IMR-90 (cell line): Measurements from ENCODE around the gene RAB11FIP4. TPM values are rescaled to one million over a fixed set of nuclear protein-coding genes. Genes with fewer than 3 reads are reported as not detected.

Experiments
- ATAC-seq: fragments of 200-7000 bp; cut with Tn5 transposase; 2 replicates; pipeline ENCODE4 v1.9.1; 2020; ENCODE audit warnings: low read depth, mild to moderate bottlenecking, moderate library complexity
- BruUV-seq: library from RNA; stranded (reverse); fragments of 400-500 nt; replicated peaks from 2 replicates; lab custom pipeline; 2021; lab: Mats Ljungman, UMichigan
- CTCF ChIA-PET: fragments of 300-600 bp; formaldehyde crosslinking; extraction: SDS; loops from one replicate; lab custom pipeline; 2021; ENCODE audit warnings: antibody characterized with exemption; lab: Yijun Ruan, JAX
- POLR2A ChIA-PET: fragments of 300-600 bp; sonication (Branson Sonifier 250); formaldehyde crosslinking; loops from one replicate; lab custom pipeline; 2022; ENCODE audit warnings: antibody characterized with exemption; ENCODE audit not compliant: unreplicated experiment; lab: Charles Lee
- DNase-seq: peaks from one replicate; pipeline ENCODE4 v3.0.0; 2013
- H2AFZ ChIP-seq: replicated peaks from 2 replicates; pipeline ENCODE3; 2013; ENCODE audit warnings: low read length, mild to moderate bottlenecking; ENCODE audit not compliant: poor library complexity
- H2AK5ac ChIP-seq: 2 replicates; pipeline ENCODE4 v1.6.1; 2013; ENCODE audit warnings: low read depth, low read length, inconsistent platforms
- H2AK9ac ChIP-seq: replicated peaks from 2 replicates; pipeline ENCODE3; 2013; ENCODE audit warnings: mild to moderate bottlenecking, low read depth, low read length, moderate library complexity; ENCODE audit not compliant: poor library complexity
- H2BK120ac ChIP-seq: 2 replicates; pipeline ENCODE4 v1.6.1; 2013; ENCODE audit warnings: low read depth, low read length, inconsistent platforms
- H2BK15ac ChIP-seq: 3 replicates; pipeline ENCODE4 v1.6.1; 2013; ENCODE audit warnings: low read depth, low read length, inconsistent platforms
- H2BK20ac ChIP-seq: 2 replicates; pipeline ENCODE4 v1.6.1; 2013; ENCODE audit warnings: low read depth, mild to moderate bottlenecking, inconsistent platforms, low read length, moderate library complexity
- H2BK5ac ChIP-seq: 2 replicates; pipeline ENCODE4 v1.6.1; 2013; ENCODE audit warnings: mild to moderate bottlenecking, low read depth, low read length, inconsistent platforms; ENCODE audit not compliant: poor library complexity, severe bottlenecking
- H3K14ac ChIP-seq: replicated peaks from 2 replicates; pipeline ENCODE4 v1.6.1; 2013; ENCODE audit warnings: low read depth, low read length, inconsistent platforms
- H3K18ac ChIP-seq: 2 replicates; pipeline ENCODE4 v1.6.1; 2013; ENCODE audit warnings: low read depth, low read length, control low read depth
- H3K23ac ChIP-seq: 2 replicates; pipeline ENCODE4 v1.6.1; 2013; ENCODE audit warnings: low read depth, low read length, inconsistent platforms
- H3K27ac ChIP-seq: 2 replicates; pipeline ENCODE4 v1.5.1; 2013; ENCODE audit warnings: mild to moderate bottlenecking, control low read depth, low read length; ENCODE audit not compliant: insufficient read depth
- H3K27me3 ChIP-seq: 2 replicates; pipeline ENCODE4 v1.6.1; 2013; ENCODE audit warnings: low read length; ENCODE audit not compliant: control insufficient read depth, insufficient read depth
- H3K36me3 ChIP-seq: 2 replicates; pipeline ENCODE4 v1.6.1; 2013; ENCODE audit warnings: low read length, mixed read lengths; ENCODE audit not compliant: control insufficient read depth, insufficient read depth
- H3K4ac ChIP-seq: 2 replicates; pipeline ENCODE4 v1.6.1; 2013; ENCODE audit warnings: low read depth, low read length, inconsistent platforms
- H3K4me1 ChIP-seq: 2 replicates; pipeline ENCODE4 v1.6.1; 2013; ENCODE audit warnings: low read length, mixed read lengths; ENCODE audit not compliant: control insufficient read depth, insufficient read depth
- H3K4me2 ChIP-seq: 2 replicates; pipeline ENCODE4 v1.6.1; 2013; ENCODE audit warnings: low read depth, mild to moderate bottlenecking, control low read depth, low read length, moderate library complexity
- H3K4me3 ChIP-seq: 2 replicates; pipeline ENCODE4 v1.5.1; 2013; ENCODE audit warnings: low read depth, mild to moderate bottlenecking, control low read depth, low read length, moderate library complexity; ENCODE audit not compliant: insufficient read depth
- H3K56ac ChIP-seq: 2 replicates; pipeline ENCODE4 v1.6.1; 2013; ENCODE audit warnings: low read length, inconsistent platforms; ENCODE audit not compliant: insufficient read depth; ENCODE audit errors: extremely low read depth
- H3K79me1 ChIP-seq, 2 experiments: 2 replicates each; pipeline ENCODE4 v1.6.1; 2013; ENCODE audit warnings: low read length in 2 of 2, inconsistent platforms in 1 of 2, low read depth in 1 of 2
- H3K9ac ChIP-seq: 2 replicates; pipeline ENCODE4 v1.6.1; 2013; ENCODE audit warnings: low read depth, low read length, control low read depth
- H3K9me1 ChIP-seq: 2 replicates; pipeline ENCODE4 v1.6.1; 2013; ENCODE audit warnings: low read length, inconsistent platforms; ENCODE audit not compliant: insufficient read depth
- H3K9me3 ChIP-seq: 2 replicates; pipeline ENCODE4 v1.6.1; 2013; ENCODE audit warnings: low read length; ENCODE audit not compliant: control insufficient read depth, insufficient read depth
- H4K20me1 ChIP-seq: 2 replicates; pipeline ENCODE4 v1.6.1; 2013; ENCODE audit warnings: low read length, inconsistent platforms; ENCODE audit not compliant: insufficient read depth
- H4K5ac ChIP-seq: 2 replicates; pipeline ENCODE4 v1.6.1; 2013; ENCODE audit warnings: mild to moderate bottlenecking, low read depth, low read length, control low read depth
- H4K8ac ChIP-seq, 2 experiments: 2 replicates each; pipeline ENCODE4 v1.6.1; 2013; ENCODE audit warnings: low read depth in 2 of 2, low read length in 2 of 2, control low read depth in 1 of 2, inconsistent platforms in 1 of 2
- H4K91ac ChIP-seq: 2 replicates; pipeline ENCODE4 v1.6.1; 2013; ENCODE audit warnings: low read depth, low read length, inconsistent platforms; ENCODE audit not compliant: insufficient read depth
- BHLHE40 ChIP-seq: fragments of 150-350 bp; IDR thresholded peaks from 2 replicates; pipeline ENCODE4 v1.6.1; 2016; ENCODE audit warnings: mild to moderate bottlenecking, low read depth, low read length
- CEBPB ChIP-seq: IDR thresholded peaks from 2 replicates; pipeline ENCODE4 v1.6.1; 2012; ENCODE audit warnings: low read depth, low read length, improper control_type of control experiment
- FOS ChIP-seq: fragments of 150-350 bp; IDR thresholded peaks from 2 replicates; pipeline ENCODE4 v1.6.1; 2016; ENCODE audit warnings: low read depth, low read length
- MAFK ChIP-seq: IDR thresholded peaks from 2 replicates; pipeline ENCODE4 v1.6.1; 2012; ENCODE audit warnings: low read depth, low read length, improper control_type of control experiment
- MAZ ChIP-seq: IDR thresholded peaks from 2 replicates; pipeline ENCODE4 v1.6.1; 2012; ENCODE audit warnings: low read depth, mild to moderate bottlenecking, low read length, improper control_type of control experiment, moderate library complexity, borderline replicate concordance
- MXI1 ChIP-seq: IDR thresholded peaks from 2 replicates; pipeline ENCODE4 v1.6.1; 2012; ENCODE audit warnings: low read depth, mild to moderate bottlenecking, low read length, moderate library complexity, borderline replicate concordance
- NFE2L2 ChIP-seq: fragments of 150-350 bp; IDR thresholded peaks from 2 replicates; pipeline ENCODE4 v1.6.1; 2016; ENCODE audit warnings: low read depth, mild to moderate bottlenecking, low read length
- RCOR1 ChIP-seq: IDR thresholded peaks from 2 replicates; pipeline ENCODE4 v1.6.1; 2012; ENCODE audit warnings: mild to moderate bottlenecking, low read length, improper control_type of control experiment; ENCODE audit not compliant: insufficient replicate concordance
- WGBS, 2 experiments: methylation state at CpG; one replicate each; pipeline versions ENCODE4 v1.1.5 to v1.1.7; 2013; ENCODE audit warnings: missing lambda C conversion rate in 2 of 2; ENCODE audit not compliant: insufficient read length in 1 of 2; ENCODE audit errors: extremely low coverage in 2 of 2; 5-methylcytosine and 5-hydroxymethylcytosine counted together
- dilution Hi-C: fragments of 300-500 bp; cut with HindIII; formaldehyde crosslinking; loops from one replicate; pipeline ENCODE4 v1.14.3; 2018; ENCODE audit warnings: low sequenced_read_pairs; ENCODE audit not compliant: unreplicated experiment
- in situ Hi-C: fragments of 300-500 bp; cut with MboI; formaldehyde crosslinking; loops from 3 replicates; pipeline ENCODE4 v1.14.3; 2019; ENCODE audit warnings: low sequenced_read_pairs, inconsistent platforms, mixed read lengths
- intact Hi-C: fragments of 100-400 bp; cut with micrococcal nuclease; formaldehyde crosslinking; loops from 2 replicates; pipeline ENCODE4 v1.10.0; 2022
- polyA plus RNA-seq, 3 experiments: library from polyadenylated mRNA; depleted of rRNA; stranded (reverse); fragments of >200 nt; gene quantifications; 2 replicates each; pipeline ENCODE4 v1.2.3, GENCODE V29; 2012; ENCODE audit warnings: low replicate concordance in 1 of 3
- total RNA-seq: library from RNA; depleted of rRNA; stranded (reverse); fragments of >200 nt; gene quantifications from 2 replicates; pipeline ENCODE4 v1.2.3, GENCODE V29; 2012
- TF ChIP-seq, protein P1 (sequence below): fragments of 150-350 bp; IDR thresholded peaks from 2 replicates; pipeline ENCODE4 v1.6.1; 2017; ENCODE audit warnings: mild to moderate bottlenecking, antibody characterized with exemption, low read length, low read depth

RAB11FIP4 gene
- total and polyA plus RNA-seq, 2 of the 4 experiments (the other 2 are of a cell fraction): 0.68 to 1.1 TPM

DNA sequence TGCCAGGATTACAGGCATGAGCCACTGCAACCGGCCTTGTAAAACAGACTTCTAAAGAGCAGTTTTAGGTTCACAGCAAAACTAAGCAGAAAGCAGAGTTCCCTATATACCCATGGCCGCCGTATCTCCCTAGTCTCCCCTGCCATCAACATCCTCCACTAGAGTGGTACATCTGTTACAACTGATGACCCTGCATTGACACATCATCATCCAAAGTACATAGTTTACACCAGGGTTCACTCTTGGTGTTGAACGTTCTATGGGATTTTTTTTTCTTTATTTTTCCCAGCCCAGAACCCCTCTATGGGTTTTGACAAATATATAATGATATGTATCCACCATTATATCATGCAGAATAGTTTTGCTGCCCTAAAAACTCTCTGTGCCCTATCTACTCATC is 155.2 kb downstream of the RAB11FIP4 start:
- ATAC-seq (no peak), DNase-seq (no peak)
- Histone ChIP-seq H3K4me2 (no peak overlapping the region), H3K18ac (no peak overlapping the region), H3K4ac (no peak overlapping the region), H3K23ac (no peak overlapping the region), H3K56ac (no peak overlapping the region), H2BK15ac (no peak overlapping the region), H2AK5ac (no peak overlapping the region), H2BK120ac (no peak overlapping the region), H3K9me1 (no peaks in the 10 kb centered on the region), H4K5ac (no peak overlapping the region), H3K79me1 (peaks cover 0 to 8% of the 10 kb centered on the region in 2 experiments; a peak in 2 of 4 replicates), H3K9ac (no peak overlapping the region), H3K4me3 (no peak overlapping the region), H2AFZ (no peak overlapping the region), H3K9me3 (no peaks in the 10 kb centered on the region), H4K91ac (no peak overlapping the region), H3K36me3 (no peaks in the 10 kb centered on the region), H3K27me3 (no peaks in the 10 kb centered on the region; the same call in 1 of the 2 replicates), H2BK20ac (no peak overlapping the region), H4K20me1 (no peaks in the 10 kb centered on the region), H3K27ac (no peak overlapping the region), H3K14ac (no peak overlapping the region), H4K8ac (no peak overlapping the region), H2AK9ac (no peak overlapping the region), H2BK5ac (no peak overlapping the region), H3K4me1 (no peaks in the 10 kb centered on the region; the same call in 1 of the 2 replicates)
- no CpG with 5 or more reads among the region's 4 CpGs for WGBS, 2 experiments
- intact Hi-C loops (no loop called here), dilution Hi-C loops (no loop called here), in situ Hi-C loops (no loop called here)
- TF ChIP-seq MAZ (no peak), CEBPB (no peak), MAFK (no peak), MXI1 (no peak), RCOR1 (no peak), FOS (no peak), BHLHE40 (no peak), NFE2L2 (no peak)
- TF ChIP-seq, protein P1, sequence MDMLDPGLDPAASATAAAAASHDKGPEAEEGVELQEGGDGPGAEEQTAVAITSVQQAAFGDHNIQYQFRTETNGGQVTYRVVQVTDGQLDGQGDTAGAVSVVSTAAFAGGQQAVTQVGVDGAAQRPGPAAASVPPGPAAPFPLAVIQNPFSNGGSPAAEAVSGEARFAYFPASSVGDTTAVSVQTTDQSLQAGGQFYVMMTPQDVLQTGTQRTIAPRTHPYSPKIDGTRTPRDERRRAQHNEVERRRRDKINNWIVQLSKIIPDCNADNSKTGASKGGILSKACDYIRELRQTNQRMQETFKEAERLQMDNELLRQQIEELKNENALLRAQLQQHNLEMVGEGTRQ: no peak
- CTCF ChIA-PET: no interaction called here
- no TSS peak for BruUV-seq
- POLR2A ChIA-PET: interaction anchor here (0.6 kb wide), 1 partner anchor 41 kb away, joined by 4 read pairs; no protein-coding TSS in a partner anchor
